ENCODE measurements around the gene HOATZ.
A peak's percentile ranks its signal among the peaks of the same experiment; 100 is the strongest.

The HOATZ gene

DNA sequence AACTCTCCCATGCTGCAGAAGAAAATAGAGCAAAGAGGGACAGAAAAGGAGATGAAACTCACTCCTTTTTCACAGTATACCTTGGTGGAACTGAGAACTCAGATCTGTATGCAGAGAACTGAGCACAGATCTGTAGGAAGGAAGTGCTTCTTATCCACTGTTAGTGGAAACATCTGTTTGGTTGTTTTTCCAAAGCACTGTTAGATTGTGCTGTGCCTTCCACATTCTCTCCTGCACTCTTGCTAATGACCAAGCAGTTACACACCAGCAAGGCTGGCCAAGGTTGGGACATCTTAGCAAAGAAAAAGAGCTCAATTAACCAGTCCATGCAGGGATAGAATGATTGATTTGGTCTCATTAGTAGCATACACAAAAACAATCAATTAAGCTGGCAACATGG lies 67.6 kb downstream of the HOATZ start:
- DNase-seq (ENCODE audit: insufficient read length, low spot score) = no peak
- no peak for TF ChIP-seq SPI1 (IDR thresholded peaks at IDR 0.05; ENCODE audit: low read depth, low read length)
- no peak for TF ChIP-seq POU2F2 (IDR thresholded peaks at IDR 0.05; ENCODE audit: low read depth, low read length)
- no peak for TF ChIP-seq TAF1 (IDR thresholded peaks at IDR 0.05; ENCODE audit: low read depth, low read length)
- no peak for TF ChIP-seq POLR2A (IDR thresholded peaks at IDR 0.05; ENCODE audit: low read depth, low read length)
- no peak for TF ChIP-seq POLR2AphosphoS5 (IDR thresholded peaks at IDR 0.05; ENCODE audit: low read depth, low read length)
- no peak for TF ChIP-seq PAX5 (IDR thresholded peaks at IDR 0.05; ENCODE audit: insufficient read depth, low read length, severe bottlenecking)
- FAIRE-seq = peak; percentile 69

DNA sequence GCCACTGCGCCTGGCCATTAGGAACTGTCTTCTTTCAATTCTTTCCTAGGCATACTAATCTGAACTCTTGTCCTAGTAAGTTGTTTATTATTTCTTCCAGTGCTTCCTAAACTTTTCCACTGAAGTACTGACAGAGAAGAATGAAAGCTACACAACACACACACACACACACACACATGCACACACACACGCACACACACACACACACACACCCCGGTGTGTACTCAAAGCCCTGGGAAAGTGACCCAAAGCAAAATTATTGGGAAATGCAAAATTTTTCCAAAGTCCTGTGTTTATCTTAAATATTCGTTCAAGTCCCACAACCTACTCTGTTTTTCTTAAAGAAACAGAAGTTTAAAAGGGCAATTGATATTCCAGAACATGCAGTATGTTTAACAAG lies 68.3 kb downstream of the HOATZ start:
- FAIRE-seq (no peak), DNase-seq (ENCODE audit: insufficient read length, low spot score) (no peak)
- TF ChIP-seq POLR2A (IDR thresholded peaks at IDR 0.05; ENCODE audit: low read depth, low read length) (no peak), POLR2AphosphoS5 (IDR thresholded peaks at IDR 0.05; ENCODE audit: low read depth, low read length) (no peak), SPI1 (IDR thresholded peaks at IDR 0.05; ENCODE audit: low read depth, low read length) (no peak), PAX5 (IDR thresholded peaks at IDR 0.05; ENCODE audit: insufficient read depth, low read length, severe bottlenecking) (no peak), POU2F2 (IDR thresholded peaks at IDR 0.05; ENCODE audit: low read depth, low read length) (no peak), TAF1 (IDR thresholded peaks at IDR 0.05; ENCODE audit: low read depth, low read length) (no peak)

DNA sequence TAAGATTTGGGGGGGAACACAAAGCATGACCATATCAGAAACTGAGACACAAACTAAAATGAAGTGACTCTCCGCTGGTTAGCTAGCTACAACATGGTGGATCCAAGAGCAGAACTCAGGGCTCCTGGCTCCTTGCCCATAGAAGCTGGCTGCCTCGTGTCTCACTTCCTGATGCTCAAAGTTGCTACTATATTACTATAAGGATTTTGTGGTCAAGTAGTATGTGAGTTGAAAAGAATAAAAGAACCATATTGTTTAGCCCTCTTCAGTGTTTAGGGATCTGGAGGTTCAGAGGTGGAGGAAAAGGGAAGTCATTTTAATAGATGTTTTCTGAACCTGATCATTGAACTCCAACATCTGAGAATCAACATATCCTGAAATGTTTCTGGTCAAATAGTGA lies 70.8 kb downstream of the HOATZ start:
- TF ChIP-seq PAX5 (IDR thresholded peaks at IDR 0.05; ENCODE audit: insufficient read depth, low read length, severe bottlenecking) (no peak), SPI1 (IDR thresholded peaks at IDR 0.05; ENCODE audit: low read depth, low read length) (peak; percentile 19; the same call in 1 of the 2 replicates)
- no peak for DNase-seq (ENCODE audit: insufficient read length, low spot score)
- FAIRE-seq = no peak

DNA sequence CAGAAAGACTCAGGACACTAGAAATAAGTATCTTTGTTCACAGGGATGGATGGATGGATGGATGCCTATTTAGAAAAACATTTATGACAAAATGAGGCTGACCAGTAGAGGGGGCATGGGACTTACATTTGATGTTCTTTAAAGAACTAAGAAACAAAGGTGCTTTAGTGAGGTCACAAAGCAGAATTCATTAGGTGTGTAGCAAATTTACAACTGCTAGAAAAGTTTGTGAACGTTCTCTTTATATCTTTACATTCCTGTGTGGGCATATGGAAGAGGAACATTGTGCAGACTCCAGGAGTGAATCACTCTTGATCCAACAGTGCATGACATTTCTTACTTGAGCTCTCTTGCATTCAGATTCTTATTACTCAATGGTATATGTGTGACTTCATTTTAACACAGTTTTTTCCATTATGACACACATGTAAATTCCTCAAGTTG lies 71.8 kb downstream of the HOATZ start:
- DNase-seq (ENCODE audit: insufficient read length, low spot score) = no peak
- TF ChIP-seq PAX5 (IDR thresholded peaks at IDR 0.05; ENCODE audit: insufficient read depth, low read length, severe bottlenecking) (no peak), SPI1 (IDR thresholded peaks at IDR 0.05; ENCODE audit: low read depth, low read length) (no peak), POU2F2 (IDR thresholded peaks at IDR 0.05; ENCODE audit: low read depth, low read length) (no peak), TAF1 (IDR thresholded peaks at IDR 0.05; ENCODE audit: low read depth, low read length) (no peak), POLR2A (IDR thresholded peaks at IDR 0.05; ENCODE audit: low read depth, low read length) (no peak), POLR2AphosphoS5 (IDR thresholded peaks at IDR 0.05; ENCODE audit: low read depth, low read length) (no peak)
- peak; percentile 87 for FAIRE-seq

All from GM12891 (cell line).